Dermis microvascular lymphatic vessel endothelial cell (primary cell): Measurements from ENCODE around the gene RRM1. TPM values are rescaled to one million over a fixed set of nuclear protein-coding genes. Genes with fewer than 3 reads are reported as not detected.
"Not testable (repeated sequence)": the region's sequence is repeated elsewhere in the genome, so short reads cannot be mapped to it uniquely, and the experiment has no call there.

Source experiments
- DNase-seq, 2 donors: peaks; one replicate each; pipeline versions ENCODE4 v3.0.0 to v3.0.0-alpha.2; 2010; ENCODE audit warnings: low read depth in 2 of 2
- total RNA-seq: library from RNA; depleted of rRNA; stranded (reverse); fragments of >200 nt; gene quantifications from 2 replicates; pipeline ENCODE4 v1.2.1, GENCODE V29; 2014

Gene RRM1
- total RNA-seq, 1 donor from 2014 or later: 99.6 TPM

DNA sequence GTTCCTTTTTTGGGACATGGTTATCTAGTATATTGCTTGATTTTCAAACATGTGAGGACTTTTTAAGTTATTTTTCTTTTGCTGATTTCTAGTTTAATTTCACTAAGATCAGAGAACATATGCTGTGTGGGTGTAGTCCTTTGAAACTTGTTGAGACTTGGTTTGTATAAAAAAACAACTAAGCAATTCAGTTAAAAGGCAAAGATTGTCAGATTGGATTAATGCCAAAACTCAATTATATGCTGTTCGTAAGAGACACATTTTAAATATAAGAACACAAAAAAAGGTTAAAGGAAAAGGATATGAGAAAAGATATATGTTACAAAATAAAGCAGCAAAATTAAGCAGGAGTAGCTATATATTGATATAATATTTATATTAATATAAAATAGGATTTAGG is 17.8 kb upstream of the RRM1 start:
- no peak for DNase-seq

DNA sequence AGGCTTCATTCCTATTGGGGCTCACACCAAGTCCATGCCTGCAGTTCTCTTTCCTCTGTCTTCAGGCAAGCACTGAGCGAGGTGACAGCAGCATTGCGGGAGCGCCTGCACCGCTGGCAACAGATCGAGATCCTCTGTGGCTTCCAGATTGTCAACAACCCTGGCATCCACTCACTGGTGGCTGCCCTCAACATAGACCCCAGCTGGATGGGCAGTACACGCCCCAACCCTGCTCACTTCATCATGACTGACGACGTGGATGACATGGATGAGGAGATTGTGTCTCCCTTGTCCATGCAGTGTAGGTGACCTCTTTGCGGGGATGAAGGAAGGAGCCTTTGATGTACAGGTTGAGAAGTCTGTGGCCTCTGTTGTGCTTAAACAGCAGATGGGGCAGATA is 11.4 kb upstream of the RRM1 start:
- no peak for DNase-seq

DNA sequence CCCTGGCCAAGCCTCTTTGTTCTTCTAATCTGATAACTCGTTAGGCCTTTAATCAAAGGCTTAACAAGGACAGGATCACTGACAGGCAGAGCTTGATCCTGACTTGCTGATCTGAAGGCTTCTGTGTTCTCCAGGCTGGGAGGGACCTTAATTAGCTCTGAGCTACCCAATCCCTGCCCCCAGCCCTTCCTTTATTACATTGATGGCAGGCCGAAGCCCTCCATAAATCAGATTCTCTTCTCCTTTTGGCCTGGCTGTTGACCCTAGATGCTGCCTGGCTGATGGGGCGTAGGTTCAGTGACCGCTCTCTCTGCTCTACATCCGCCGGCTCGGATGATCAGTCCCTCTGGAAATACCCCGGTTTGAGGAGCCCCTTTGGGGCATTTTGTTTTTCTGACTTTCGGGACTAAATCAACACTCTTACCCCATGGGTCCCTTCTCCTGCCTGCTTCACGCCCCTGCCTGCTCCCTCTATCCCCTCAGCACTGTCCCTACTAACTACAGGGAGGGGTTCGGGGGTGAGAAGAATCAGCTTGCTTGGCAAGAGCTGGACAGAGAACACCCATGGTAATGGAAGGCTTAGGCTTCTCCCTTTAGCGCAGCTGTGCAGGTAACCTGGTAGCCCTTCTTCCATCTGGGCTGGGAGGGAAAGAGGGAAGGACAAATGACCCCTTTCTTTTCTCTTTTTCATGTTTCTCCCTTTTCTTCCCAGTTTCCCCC is 10.0 kb upstream of the RRM1 start:
- DNase-seq: no peak

DNA sequence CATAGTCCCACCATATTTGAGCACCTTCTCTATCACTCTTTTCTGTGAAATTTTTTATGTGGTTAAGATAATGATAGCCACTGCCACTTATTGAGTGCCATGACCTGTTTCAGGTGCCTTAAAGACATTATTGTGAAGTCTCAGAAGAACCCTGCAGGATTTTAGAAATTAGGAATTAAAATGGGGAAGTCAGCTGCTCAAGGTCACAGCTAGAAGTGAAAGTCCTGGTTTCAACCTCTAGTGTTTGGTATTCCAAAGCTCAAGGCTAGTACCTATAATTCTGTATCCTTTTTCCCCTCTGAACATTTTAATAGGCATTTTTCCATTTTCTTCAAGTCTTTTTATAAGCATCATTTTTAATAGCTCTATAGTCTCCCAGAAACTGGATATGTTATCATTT is 9.0 kb upstream of the RRM1 start:
- DNase-seq: no peak

DNA sequence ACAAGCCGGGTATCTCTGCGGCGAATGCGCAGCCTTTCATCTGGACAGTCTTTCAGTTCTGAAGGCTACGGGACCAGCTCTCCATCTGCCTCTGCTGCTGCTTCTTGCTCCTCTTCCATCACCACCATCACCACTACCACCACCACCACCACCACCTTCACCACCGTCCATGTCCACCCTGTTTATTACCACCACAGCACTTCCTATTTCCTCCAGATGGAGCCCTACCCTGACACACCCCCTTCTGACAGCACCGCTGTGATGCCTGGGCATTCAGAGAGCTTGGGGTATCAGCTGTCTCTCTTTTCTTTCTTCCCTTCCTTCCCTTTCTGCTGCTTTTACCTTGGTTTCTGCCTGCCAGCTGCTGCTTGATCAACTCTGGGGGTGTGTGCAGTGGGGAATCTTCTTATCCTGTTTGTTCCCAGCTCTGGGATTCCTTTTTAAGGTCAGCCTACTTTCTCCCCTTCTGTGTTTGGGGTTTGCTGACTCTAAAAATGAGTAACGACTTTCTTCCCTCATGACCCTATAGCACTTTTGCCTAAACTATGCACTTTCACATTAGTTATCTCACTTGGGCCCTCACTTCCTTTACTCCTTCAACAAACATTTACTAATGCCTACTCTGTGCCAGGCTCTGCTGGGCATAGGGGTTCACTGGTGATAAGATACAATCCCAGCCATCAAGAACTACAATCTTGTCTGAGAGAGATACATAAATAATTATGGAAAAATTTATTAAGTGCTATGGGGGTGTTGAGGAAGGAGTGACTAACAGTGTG is 7.8 kb upstream of the RRM1 start:
- no peak for DNase-seq

DNA sequence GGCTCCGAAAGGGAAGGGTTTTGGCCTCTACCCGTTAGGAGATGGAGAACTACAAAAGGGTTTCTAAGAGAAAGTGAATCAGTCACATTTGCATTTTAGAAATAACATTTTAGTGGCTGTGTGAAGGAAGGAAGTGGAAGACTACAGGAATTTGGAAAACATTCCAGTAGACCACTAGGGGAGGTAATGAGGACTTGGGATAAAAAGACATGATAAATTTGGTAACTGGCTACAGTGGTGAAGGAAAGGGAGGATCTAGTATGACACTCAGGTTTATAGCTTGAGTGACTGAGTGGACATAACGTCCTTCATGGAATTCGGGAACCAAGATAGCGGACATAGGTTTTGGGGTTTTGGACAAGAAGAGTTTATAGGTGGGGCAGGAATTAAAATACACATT is 7.0 kb upstream of the RRM1 start:
- no peak for DNase-seq

DNA sequence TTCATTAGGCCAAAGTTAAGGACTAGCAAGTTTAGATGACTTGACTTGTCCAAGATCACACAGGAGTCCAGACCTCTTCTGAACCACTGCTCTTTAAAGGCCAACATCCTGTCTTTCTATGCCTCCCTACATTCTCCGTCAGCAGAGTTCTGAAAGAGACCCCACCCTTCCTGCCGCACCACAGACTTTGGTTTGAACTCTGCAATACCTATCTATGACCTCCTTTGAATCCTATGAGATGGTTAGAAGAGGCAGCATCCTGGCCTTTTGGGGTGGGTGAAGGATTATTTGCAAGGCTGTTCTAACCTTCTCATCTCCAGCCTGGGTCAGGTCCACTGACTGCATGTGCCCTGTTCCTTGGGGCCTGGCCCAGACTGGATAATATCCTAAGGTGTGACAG is 4.3 kb upstream of the RRM1 start:
- DNase-seq: no peak

DNA sequence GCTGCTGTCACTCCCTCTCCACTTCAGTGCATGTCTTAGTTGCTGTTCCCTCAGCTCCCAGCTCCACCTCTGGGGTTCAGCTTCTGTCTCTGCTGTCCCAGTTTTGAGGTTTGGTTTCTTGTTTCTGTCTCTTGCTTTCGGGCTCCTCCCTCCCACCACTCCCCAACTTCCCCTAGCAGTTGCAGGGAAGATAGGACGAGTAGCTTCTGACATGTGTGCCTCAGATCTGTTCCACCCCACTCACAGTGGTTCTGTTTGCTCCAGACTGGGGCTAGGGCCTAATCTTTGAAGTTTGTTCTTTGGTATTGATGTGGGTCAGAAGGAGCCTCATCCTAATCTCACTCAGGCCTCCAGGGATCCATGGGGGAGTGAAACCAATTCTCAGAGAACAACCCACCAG is 2.6 kb upstream of the RRM1 start:
- no peak for DNase-seq

DNA sequence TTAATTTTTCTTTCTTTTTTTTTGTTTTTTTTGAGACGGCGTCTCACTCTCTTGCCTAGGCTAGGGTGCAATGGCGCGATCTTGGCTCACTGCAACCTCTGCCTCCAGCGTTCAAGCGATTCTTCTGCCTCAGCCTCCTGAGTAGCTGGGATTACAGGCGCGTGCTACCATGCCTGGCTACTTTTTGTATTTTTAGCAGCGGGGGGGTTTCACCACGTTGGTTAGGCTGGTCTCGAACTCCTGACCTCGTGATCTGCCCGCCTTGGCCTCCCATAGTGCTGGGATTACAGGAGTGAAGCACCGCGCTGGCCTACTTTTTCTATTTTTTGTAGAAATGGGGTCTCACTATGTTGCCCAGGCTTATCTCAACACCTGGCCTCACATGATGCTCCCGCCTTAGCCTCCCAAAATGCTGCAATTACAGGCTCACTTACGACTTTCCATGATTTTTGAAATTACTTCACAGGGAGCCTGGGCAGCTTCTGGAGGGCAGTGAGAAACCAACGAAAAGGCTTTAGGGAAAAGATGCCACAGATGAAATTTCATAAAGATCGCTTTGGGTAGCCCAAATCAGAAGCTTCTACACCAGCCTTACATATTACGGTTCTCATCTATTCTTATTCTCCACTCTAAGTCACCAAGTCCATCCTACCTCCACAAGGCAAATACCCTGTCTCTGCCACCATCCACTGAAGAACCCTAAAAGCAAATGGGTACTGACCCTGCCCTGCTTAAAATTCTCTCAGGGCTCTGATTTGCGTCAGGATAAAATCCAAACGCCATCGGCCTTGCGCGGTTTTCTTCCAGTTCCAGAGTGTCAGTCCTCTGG is 866 bp upstream of the RRM1 start:
- DNase-seq: no peak

DNA sequence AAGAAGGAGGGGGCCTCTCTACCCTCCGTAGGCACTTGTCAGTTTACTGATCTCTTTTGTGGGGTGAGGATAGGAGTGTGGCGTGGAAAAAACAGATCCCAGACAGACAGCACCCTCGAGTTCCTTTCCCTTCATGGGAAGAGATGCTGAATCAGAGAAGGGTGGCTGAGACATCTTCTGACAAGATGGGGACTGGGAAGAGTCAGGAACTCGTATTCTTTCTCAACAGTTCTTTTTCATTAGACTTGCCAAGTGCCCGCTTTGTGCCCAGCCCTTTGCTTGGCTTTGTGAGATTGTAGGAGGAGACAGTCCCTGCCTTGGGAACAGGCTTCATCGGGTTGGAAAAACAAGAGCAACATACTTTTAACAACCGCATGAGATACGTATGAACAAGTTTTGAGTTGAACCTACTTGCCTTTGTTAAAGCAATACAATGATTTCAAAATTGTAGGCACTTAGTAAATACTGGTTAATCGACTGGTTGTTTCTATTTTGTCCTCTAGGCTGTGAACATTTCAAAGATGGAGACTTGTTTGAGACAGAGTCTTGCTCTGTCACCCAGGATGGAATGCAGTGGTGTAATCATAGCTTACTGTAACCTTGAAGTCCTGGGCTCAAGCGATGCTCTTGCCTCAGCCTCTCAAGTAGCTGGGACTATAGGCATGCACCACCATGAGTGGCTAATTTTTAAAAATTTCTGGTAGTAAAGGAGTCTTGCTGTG is 1.1 kb downstream of the RRM1 start:
- no peak for DNase-seq

DNA sequence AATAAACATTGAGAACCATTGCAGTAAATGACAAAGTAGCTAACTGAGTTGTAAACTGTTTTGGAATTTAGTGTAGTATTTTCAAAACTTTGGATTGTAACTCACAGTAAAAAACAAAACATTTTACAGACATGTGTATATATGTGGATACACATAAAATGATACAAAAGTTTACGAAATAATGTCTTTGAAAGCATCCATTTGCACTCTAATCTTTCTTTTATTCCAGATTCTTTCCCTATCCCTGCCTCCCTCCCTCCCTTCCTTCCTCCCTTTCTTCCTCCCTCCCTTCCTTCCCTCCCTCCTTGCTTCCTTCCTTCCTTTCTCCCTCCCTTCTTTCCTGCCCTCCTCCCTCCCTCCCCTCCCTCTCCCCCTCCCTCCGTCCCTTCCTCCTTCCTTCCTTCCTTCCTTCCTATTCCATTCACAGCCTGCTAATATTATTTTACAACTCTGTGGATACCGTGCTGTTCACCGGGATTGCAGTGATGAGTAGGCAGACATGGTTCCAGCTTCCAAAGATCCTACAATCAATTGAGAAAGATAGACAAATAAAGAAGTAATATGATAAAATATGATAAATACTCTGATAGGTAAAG is 3.5 kb downstream of the RRM1 start:
- no peak for DNase-seq

DNA sequence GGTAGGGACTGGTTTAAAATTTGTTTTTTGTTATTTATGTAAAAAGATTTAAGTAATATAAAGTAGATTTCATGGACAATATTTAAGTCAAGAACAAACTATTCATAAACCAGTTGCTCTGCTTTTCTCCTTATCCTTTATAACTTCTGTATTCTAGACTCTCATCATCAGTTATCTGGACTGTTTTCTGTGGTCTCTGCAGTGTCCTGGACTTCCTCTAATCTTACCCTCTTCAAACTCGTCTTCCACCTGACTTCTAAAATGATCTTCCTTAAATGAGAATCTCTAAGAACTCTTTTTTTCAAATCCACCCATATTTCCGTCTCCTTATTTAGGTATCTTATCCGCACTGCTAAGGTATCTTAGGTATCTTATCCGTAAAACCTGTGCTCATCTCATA is 8.1 kb downstream of the RRM1 start:
- DNase-seq: no peak

DNA sequence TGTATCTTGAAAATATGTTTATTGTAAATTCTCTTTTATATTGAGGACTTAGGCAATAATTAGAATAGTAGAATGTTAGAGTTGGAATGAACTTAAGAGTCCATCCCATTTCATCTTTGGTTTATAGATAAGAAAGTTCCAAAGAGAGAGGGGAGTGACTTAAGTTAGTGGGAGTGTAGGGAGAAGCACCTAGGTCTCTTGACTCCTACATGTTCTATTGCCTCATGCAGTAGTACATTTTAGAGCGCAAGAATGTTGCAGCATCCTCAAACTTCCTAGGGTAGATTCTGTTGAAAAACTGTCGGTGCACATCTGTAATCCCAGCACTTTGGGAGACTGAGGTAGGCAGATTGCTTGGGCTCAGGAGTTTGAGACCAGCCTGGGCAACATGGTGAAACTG is 8.7 kb downstream of the RRM1 start:
- no peak for DNase-seq

DNA sequence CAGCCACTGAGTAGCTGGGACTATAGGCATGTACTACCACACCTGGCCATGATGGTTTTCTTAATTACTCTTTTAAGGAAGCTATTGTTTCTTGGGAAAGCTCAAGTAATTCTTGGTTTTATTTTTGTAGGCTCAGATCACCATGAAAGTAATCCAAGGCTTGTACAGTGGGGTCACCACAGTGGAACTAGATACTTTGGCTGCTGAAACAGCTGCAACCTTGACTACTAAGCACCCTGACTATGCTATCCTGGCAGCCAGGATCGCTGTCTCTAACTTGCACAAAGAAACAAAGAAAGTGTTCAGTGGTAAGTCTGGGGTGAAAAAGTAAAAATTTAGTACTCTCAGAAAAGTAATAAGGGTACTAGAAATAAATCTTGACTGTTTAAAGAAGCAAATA is 11.3 kb downstream of the RRM1 start:
- DNase-seq: no peak

DNA sequence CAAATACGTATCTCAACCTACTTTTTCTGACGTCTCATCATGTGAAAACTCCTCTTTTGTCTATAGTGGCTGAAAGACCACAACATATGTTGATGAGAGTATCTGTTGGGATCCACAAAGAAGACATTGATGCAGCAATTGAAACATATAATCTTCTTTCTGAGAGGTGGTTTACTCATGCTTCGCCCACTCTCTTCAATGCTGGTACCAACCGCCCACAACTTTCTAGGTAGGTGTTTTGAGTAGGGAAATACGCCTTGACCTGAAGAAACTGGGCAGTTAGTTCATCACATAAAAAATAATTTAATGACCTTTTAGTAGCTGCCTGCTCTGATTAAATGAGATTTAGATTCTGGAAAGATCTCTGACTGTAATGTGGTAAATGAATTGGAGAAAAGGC is 17.2 kb downstream of the RRM1 start:
- DNase-seq: no peak

DNA sequence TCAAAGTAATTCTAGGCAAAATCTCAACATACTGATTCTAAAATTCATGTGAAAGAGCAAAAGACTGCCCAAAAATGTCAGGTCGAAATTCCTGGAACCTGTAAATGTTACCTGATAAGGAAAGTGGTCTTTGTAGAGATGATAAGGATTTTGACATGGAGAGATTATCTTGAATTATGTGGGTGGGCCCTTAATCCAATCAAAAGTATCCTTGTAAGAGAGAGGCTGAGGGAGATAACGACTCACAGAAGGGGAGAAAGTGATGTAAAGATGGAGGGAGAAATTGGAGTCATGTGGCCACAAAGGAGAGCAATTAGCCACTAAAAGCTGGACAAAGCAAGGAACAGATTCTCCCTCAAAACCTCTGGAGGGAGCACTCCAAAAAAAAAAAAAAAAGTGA is 20.5 kb downstream of the RRM1 start:
- DNase-seq: no peak

DNA sequence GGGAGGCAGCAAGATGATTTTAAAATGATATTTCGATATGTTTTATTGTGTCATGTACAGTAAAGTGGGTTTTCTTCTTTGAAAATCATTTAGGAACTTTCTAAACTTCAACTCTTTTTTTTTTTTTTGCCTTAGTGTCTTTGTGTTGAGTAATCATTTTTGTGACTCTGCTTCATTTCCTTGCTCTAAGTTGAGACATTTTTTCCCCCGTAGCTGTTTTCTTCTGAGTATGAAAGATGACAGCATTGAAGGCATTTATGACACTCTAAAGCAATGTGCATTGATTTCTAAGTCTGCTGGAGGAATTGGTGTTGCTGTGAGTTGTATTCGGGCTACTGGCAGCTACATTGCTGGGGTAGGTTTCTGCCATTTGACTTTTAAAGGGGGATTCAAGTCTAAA is 23.5 kb downstream of the RRM1 start:
- peak in 1 of 2 donors; percentile 10 for DNase-seq

DNA sequence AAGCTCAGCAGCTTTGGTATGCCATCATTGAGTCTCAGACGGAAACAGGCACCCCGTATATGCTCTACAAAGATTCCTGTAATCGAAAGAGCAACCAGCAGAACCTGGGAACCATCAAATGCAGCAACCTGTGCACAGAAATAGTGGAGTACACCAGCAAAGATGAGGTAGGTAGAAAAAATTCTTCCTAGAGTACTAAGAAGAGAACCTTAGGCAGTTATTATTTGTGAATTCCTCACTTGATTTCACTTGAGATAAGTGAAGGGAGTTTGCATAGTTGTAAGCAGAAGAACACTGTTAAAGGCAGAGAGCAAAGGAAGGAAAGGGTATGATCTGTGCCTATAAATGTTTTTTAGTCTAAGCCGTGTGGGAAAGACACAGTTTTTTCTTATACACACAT is 28.6 kb downstream of the RRM1 start:
- DNase-seq: no peak

DNA sequence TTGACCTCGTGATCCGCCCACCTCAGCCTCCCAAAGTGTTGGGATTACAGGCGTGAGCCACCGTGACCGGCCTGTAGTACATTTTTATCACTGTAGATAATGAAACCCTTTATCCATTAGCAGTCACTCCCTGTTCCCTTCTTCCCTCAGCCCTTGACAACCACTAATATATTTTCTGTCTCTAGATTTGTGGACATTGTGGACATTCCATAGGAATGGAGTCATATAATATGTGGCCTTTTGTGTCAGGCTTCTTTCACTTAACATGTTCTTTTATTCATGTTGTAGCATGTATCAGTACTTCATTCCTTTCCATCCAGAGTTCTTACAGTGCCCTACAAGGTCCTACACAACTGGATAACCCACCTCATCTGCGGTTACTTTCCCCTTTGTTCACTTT is 30.5 kb downstream of the RRM1 start:
- no peak for DNase-seq

DNA sequence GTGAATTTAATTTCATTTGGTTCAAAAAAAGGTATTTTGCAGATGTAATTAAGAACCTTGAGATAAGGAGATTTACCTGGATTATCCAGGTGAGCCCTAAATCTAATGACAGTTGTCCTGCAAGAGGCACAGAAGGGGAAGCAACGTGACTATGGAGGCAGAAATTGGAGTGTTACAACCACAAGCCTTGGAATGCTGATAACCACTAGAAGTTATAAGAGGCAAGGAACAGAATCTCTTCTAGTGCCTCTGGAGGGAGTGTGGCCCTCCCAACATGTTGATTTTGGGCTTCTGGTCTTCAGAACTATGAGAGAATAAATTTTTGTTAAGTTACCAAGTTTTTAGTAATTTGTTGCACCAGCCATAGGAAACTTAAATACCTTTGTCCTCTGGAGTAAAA is 32.8 kb downstream of the RRM1 start:
- no peak for DNase-seq

DNA sequence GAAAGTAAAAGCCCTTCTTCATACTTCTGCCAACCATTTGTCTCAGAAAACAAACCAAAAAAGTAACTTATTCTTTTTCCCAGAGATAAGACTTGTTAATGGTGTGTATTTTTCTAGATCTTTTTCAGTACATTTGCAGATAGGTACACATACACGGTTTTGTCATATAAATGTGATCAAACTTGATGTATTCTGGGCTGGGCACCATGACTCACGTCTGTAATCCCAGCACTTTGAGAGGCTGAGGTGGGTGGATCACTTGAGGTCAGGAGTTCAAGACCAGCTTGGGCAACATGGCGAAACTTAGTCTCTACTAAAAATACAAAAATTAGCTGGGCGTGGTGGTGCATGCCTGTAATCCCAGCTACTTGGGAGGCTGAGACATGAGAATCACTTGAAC is 35.6 kb downstream of the RRM1 start:
- DNase-seq: not testable (repeated sequence)
